GM10266 (cell line): Measurements from ENCODE around the gene ZNF77.

Source experiments
- DNase-seq: peaks from one replicate; pipeline ENCODE4 v3.0.0; 2012; ENCODE audit errors: extremely low spot score
- TF ChIP-seq, protein P1 (sequence below): IDR thresholded peaks from 2 replicates; pipeline ENCODE4 v1.5.1; 2012; ENCODE audit warnings: mild to moderate bottlenecking, low read depth; ENCODE audit not compliant: control insufficient read depth, insufficient read depth; ENCODE audit errors: missing control alignments

Gene ZNF77

DNA sequence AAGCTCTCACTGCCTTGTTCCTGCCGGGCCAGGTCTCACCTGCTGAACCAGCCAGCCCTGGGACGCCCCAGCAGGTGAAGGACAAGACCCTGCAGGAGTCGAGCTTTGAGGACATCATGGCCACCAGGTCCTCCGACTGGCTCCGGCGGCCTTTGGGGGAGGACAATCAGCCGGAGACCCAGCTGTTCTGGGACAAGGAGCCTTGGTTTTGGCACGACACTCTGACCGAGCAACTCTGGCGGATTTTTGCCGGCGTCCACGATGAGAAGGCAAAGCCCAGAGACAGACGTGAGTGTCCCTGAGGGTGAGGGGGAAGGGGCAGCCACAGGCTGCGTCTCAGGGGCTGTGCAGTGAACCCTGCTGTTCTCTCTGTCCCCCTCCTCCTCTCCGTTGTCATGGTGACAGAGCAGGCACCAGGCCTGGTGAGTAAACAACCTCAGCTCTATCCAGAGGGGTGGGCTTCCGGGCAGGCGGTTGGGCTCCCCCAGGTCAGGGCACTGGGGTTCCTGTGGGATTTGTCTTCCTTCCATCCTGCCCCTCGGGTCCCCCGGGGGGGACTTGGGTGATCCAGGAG lies 42.3 kb upstream of the ZNF77 start:
- DNase-seq, result no peak
- TF ChIP-seq, protein P1, sequence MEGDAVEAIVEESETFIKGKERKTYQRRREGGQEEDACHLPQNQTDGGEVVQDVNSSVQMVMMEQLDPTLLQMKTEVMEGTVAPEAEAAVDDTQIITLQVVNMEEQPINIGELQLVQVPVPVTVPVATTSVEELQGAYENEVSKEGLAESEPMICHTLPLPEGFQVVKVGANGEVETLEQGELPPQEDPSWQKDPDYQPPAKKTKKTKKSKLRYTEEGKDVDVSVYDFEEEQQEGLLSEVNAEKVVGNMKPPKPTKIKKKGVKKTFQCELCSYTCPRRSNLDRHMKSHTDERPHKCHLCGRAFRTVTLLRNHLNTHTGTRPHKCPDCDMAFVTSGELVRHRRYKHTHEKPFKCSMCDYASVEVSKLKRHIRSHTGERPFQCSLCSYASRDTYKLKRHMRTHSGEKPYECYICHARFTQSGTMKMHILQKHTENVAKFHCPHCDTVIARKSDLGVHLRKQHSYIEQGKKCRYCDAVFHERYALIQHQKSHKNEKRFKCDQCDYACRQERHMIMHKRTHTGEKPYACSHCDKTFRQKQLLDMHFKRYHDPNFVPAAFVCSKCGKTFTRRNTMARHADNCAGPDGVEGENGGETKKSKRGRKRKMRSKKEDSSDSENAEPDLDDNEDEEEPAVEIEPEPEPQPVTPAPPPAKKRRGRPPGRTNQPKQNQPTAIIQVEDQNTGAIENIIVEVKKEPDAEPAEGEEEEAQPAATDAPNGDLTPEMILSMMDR, result no peak

DNA sequence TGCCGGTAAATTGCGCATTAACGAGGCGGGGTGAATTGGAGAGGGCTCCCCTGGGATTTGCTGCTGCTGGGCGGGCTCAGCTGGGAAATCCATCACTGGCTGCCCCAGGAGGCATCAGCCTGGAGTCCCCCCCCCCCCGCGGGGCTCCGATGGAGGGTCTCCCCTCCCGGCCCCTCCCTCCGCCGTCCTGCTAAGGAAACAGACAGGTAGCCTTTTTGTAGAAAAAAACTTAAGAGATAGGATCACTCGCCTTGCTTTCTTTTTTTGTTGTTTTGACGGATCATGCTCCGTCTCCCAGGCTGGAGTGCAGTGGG lies 39.4 kb upstream of the ZNF77 start:
- TF ChIP-seq, protein P1, result no peak
- no peak for DNase-seq

DNA sequence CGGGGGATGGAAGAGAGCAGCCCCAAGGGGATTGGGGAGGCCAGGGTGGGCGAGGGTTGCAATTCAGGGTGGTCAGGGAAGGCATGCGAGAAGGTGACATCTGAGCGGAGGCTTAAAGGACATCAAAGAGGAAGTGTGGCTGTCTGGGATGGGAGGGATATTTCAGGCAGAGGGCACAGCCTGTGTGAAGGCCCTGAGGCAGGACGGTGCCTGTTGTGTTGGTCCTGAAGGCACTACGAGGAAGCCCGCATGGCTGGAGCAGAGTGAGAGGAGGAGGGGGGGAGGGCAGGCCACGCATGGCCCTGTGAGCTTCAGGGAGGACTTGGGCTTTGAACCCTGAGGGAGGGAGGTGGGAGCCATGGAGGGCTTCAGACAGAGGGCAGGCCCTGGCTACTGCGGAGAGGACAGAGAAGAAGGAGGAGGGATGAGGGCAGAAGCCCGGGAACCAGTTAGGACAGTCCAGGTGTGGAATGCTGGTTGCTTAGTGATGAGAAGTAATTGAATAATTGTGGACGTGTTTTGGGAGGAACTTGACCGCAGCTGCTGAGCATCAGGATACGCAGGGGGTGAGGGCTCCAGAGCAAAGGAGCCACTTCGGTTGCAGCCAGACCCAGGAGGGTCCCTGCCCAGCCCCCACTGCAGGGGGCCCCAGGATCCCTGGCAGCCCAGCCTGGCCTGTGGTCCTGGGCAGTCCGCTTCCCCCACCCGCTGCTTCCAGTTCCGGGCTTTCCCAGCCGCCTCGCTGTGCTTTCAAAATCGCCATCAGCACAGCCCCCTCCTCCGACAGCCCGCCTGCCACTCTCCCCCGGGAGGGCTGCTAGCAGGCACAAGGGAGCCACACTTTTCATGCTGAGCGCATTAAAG lies 38.8 kb upstream of the ZNF77 start:
- DNase-seq, result peak; percentile 32
- TF ChIP-seq, protein P1, result no peak

DNA sequence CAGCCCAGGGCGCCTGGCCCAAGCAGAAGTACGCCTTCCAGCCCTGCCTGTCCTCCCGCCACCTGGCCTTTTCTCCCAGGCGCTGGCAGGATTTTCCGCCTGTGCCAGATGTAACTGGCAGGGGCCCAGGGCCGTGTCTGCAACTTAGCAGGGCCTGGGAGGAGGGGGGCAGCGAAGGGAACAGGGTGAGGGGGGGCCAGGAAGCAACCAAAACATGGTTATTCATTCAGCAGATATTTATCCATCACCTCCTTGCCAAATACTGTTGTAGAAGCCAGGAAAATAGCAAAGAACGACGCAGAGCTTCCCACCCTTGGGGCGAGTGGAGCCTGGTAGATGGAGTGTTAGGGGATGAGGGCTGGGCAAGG lies 38.2 kb upstream of the ZNF77 start:
- TF ChIP-seq, protein P1, result no peak
- peak; percentile 13 for DNase-seq

DNA sequence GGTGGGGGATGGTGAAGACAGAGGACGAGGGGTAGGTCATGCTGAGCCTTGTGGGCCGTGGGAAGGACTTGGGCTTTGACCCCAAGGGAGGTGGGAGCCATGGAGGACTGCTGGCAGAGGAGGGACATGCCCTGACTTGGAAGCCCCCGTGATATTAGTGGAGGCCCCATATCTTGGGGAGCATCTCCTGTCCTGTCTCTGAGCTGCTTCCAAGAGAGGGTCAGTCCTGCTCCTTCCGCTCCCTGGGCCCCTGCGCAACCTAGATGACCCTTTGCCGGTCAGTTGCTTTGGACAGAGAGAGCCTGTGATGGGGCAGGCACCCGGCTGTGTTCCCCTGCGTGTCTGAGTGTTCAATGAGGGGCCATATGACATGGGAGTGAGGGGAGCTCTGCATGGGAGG lies 37.8 kb upstream of the ZNF77 start:
- DNase-seq, result no peak
- TF ChIP-seq, protein P1, result no peak

DNA sequence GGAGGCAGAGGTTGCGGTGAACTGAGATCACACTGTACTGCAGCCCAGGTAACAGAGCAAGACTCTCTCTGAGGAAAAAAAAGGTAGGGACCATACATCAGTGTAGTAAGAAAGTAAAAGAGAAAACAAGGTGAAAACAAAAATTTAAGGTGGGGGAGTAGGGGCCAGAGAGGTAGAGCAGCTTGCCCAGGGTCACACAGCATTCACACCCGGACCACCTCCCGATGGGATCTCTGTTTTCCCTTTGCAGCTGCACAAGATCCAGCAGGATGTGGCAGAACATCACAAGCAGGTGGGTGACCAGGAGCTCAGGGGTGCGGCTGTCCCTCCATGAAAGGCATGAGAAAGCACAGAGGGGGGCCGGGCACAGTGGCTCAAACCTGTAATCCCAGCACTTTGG lies 37.1 kb upstream of the ZNF77 start:
- TF ChIP-seq, protein P1, result no peak
- DNase-seq, result no peak

DNA sequence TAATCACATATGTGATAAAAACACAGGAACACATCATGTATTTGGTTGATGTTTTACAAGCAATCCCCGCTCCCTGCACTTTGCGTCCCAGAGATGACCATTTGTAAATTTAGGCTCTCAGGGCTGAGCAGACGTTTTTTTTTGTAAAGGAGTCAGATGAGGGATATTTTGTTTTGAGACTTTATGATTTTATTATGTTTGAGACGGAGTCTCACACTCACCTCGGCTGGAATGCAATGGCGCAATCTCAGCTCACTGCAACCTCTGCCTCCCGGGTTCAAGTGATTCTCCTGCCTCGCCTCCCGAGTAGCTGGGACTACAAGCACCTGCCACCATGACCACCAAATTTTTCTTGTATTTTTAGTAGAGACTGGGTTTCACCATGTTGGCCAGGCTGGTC lies 34.0 kb upstream of the ZNF77 start:
- no peak for DNase-seq

More for the DNA sequence above, 34.0 kb upstream of the ZNF77 start:
- TF ChIP-seq, protein P1, result no peak
